ENCODE measurements around the gene TERB1. TPM values are rescaled to one million over a fixed set of nuclear protein-coding genes. Genes with fewer than 3 reads are reported as not detected.

The TERB1 gene
- total and polyA plus RNA-seq, 2 donors (not counting 3 experiments of a cell fraction or from before 2014, with no cell fraction given) = not detected

GRCh38 chr16:66845791-66846221, 44.4 kb upstream of the TERB1 start:
- H3K9ac ChIP-seq (replicated peaks; ENCODE audit: extremely low read depth, insufficient read depth, low read length) = no peak overlapping the region
- peaks cover 2% of the 10 kb centered on the region for H3K4me1 ChIP-seq (ENCODE audit: control insufficient read depth, extremely low read depth, insufficient read depth, low read length)
- CTCF ChIA-PET = interaction anchor here (2.1 to 3.6 kb wide), 3 partner anchors 15 to 27 kb away, joined by 4 to 18 read pairs (median 12); partner anchors contain the start of gene NAE1
- no TSS peak for BruUV-seq (replicated peaks)
- H3K27me3 ChIP-seq (ENCODE audit: control insufficient read depth in 2 of 2, insufficient read depth in 2 of 2, low read length in 2 of 2) = peaks cover 46 to 50% of the 10 kb centered on the region in 2 experiments
- POLR2A ChIA-PET = no interaction called here
- H3K4me3 ChIP-seq (replicated peaks in 1 of 3; ENCODE audit: insufficient read depth in 1 of 3, low read depth in 1 of 3, low read length in 3 of 3) = no peak overlapping the region
- H3K4me2 ChIP-seq (ENCODE audit: insufficient read depth, low read length) = no peak overlapping the region
- H3K9me3 ChIP-seq (replicated peaks; ENCODE audit: control insufficient read depth, insufficient read depth, low read length) = no peaks in the 10 kb centered on the region
- intact Hi-C loops (cut with micrococcal nuclease) (no loop called here), dilution Hi-C loops (cut with MboI; ENCODE audit: extremely low pct_ligation_motif_present, low sequenced_read_pairs) (no loop called here)
- FAIRE-seq = no peak
- no peaks in the 10 kb centered on the region for H3K79me2 ChIP-seq (ENCODE audit: control insufficient read depth, insufficient read depth, low read length)
- no peaks in the 10 kb centered on the region for H3K36me3 ChIP-seq (ENCODE audit: control insufficient read depth in 2 of 2, extremely low read depth in 1 of 2, insufficient read depth in 2 of 2, low read length in 2 of 2)
- no peak for DNase-seq (ENCODE audit: low read depth, low spot score)
- no peaks in the 10 kb centered on the region for H3K9me1 ChIP-seq (replicated peaks; ENCODE audit: control insufficient read depth, extremely low read depth, insufficient read depth, low read length)
- no peak overlapping the region for H3K27ac ChIP-seq (ENCODE audit: insufficient read depth, low read depth, low read length)
- H2AFZ ChIP-seq (ENCODE audit: low read depth, low read length) = no peak overlapping the region
- H4K20me1 ChIP-seq (replicated peaks; ENCODE audit: control insufficient read depth, extremely low read depth, insufficient read depth, low read length) = no peaks in the 10 kb centered on the region
- TF ChIP-seq MAX (IDR thresholded peaks at IDR 0.05; ENCODE audit: insufficient read depth, insufficient read length) = no peak
- TF ChIP-seq POLR2AphosphoS5 (IDR thresholded peaks at IDR 0.05; ENCODE audit: insufficient read depth, low read depth, low read length) = no peak
- TF ChIP-seq JUN (IDR thresholded peaks at IDR 0.05; ENCODE audit: borderline replicate concordance, insufficient read depth, insufficient read length, low read depth) = no peak
- TF ChIP-seq POLR2A (IDR thresholded peaks at IDR 0.05; ENCODE audit: low read depth, low read length) = no peak
- TF ChIP-seq FOS (IDR thresholded peaks at IDR 0.05; ENCODE audit: borderline replicate concordance, insufficient read depth, low read length) = no peak
- TF ChIP-seq EZH2 (IDR thresholded peaks at IDR 0.05; ENCODE audit: borderline replicate concordance, low read depth, low read length, severe bottlenecking) = no peak
- TF ChIP-seq CTCF (IDR thresholded peaks at IDR 0.05; ENCODE audit: extremely low read depth in 1 of 2, insufficient read depth in 1 of 2, low read depth in 1 of 2, low read length in 2 of 2) = no peak

Data from endothelial cell of umbilical vein (primary cell).